ENCODE data around the gene KCNN1.
"Not testable (repeated sequence)": the region's sequence is repeated elsewhere in the genome, so short reads cannot be mapped to it uniquely, and the experiment has no call there.

KCNN1 gene

GRCh38 chr19:17969096-17969792, 2.3 kb downstream of the KCNN1 start:
- no peak for DNase-seq (ENCODE audit: low read depth in 2 of 2)

- DNase-seq (ENCODE audit: low read depth in 2 of 2): no peak
Measured at GRCh38 chr19:17972230-17972629, 5.3 kb downstream of the KCNN1 start.

- no peak for DNase-seq (ENCODE audit: low read depth in 2 of 2)
Measured at GRCh38 chr19:17973759-17974158, 6.9 kb downstream of the KCNN1 start.

- DNase-seq (ENCODE audit: low read depth in 2 of 2): no peak
Measured at GRCh38 chr19:17974551-17974950, 7.6 kb downstream of the KCNN1 start.

GRCh38 chr19:17975032-17975431, 8.1 kb downstream of the KCNN1 start:
- DNase-seq (ENCODE audit: low read depth in 2 of 2): no peak

- no peak for DNase-seq (ENCODE audit: low read depth in 2 of 2)
Measured at GRCh38 chr19:17977021-17977420, 10.1 kb downstream of the KCNN1 start.

- DNase-seq (ENCODE audit: low read depth in 2 of 2): no peak
Measured at GRCh38 chr19:17977488-17977887, 10.6 kb downstream of the KCNN1 start.

GRCh38 chr19:17981611-17982010, 14.7 kb downstream of the KCNN1 start:
- no peak for DNase-seq (ENCODE audit: low read depth in 2 of 2)

- no peak for DNase-seq (ENCODE audit: low read depth in 2 of 2)
Measured at GRCh38 chr19:17982430-17982829, 15.5 kb downstream of the KCNN1 start.

- no peak for DNase-seq (ENCODE audit: low read depth in 2 of 2)
Measured at GRCh38 chr19:17985037-17985818, 18.3 kb downstream of the KCNN1 start.

- DNase-seq (ENCODE audit: low read depth in 2 of 2): not testable (repeated sequence)
Measured at GRCh38 chr19:17986569-17986968, 19.7 kb downstream of the KCNN1 start.

GRCh38 chr19:17988161-17988560, 21.3 kb downstream of the KCNN1 start:
- DNase-seq (ENCODE audit: low read depth in 2 of 2): no peak

GRCh38 chr19:17989425-17990094, 22.7 kb downstream of the KCNN1 start:
- DNase-seq (ENCODE audit: low read depth in 2 of 2): no peak

- no peak for DNase-seq (ENCODE audit: low read depth in 2 of 2)
Measured at GRCh38 chr19:17993076-17993813, 26.3 kb downstream of the KCNN1 start.

- DNase-seq (ENCODE audit: low read depth in 2 of 2): peak; percentile 81 to 90
Measured at GRCh38 chr19:17996826-17997316, 30.0 kb downstream of the KCNN1 start.

GRCh38 chr19:17997969-17998826, 31.3 kb downstream of the KCNN1 start:
- DNase-seq (ENCODE audit: low read depth in 2 of 2): no peak

GRCh38 chr19:17998827-17999150, 31.9 kb downstream of the KCNN1 start:
- DNase-seq (ENCODE audit: low read depth in 2 of 2): no peak

- no peak for DNase-seq (ENCODE audit: low read depth in 2 of 2)
Measured at GRCh38 chr19:17999684-18000479, 33.0 kb downstream of the KCNN1 start.

- no peak for DNase-seq (ENCODE audit: low read depth in 2 of 2)
Measured at GRCh38 chr19:18000480-18000914, 33.6 kb downstream of the KCNN1 start.

Measured in stimulated activated CD4-positive, alpha-beta T cell treated with anti-CD3 and anti-CD28 coated beads, Interleukin-1b, Interleukin-23, amount 100 ng/mL, for 4 hours (primary cell).